H1 (cell line): ENCODE measurements around the gene SLC16A6. TPM values are rescaled to one million over a fixed set of nuclear protein-coding genes. Genes with fewer than 3 reads are reported as not detected.

ENCODE experiments used
- CTCF ChIA-PET: fragments of 300-600 bp; sonication (Branson Sonifier 250); formaldehyde crosslinking; loops from one replicate; lab custom pipeline; 2021; ENCODE audit not compliant: partially characterized antibody; lab: Charles Lee
- POLR2A ChIA-PET: fragments of 300-600 bp; sonication (Branson Sonifier 250); formaldehyde crosslinking; loops from one replicate; lab custom pipeline; 2021; ENCODE audit warnings: inconsistent platforms; ENCODE audit not compliant: partially characterized antibody; lab: Charles Lee
- DNase-seq, 2 experiments: peaks; one replicate each; pipeline versions ENCODE4 v3.0.0 to v3.0.0-alpha.2; 2010 to 2022; ENCODE audit warnings: low spot score in 2 of 2, low read depth in 1 of 2, mixed read lengths in 1 of 2
- FAIRE-seq: peaks from 2 replicates; lab custom pipeline; 2011; peaks lifted over from hg19 to GRCh38; lab: Jason Lieb, UNC
- H2AFZ ChIP-seq: 2 replicates; pipeline ENCODE4 v1.8.1; 2012; ENCODE audit warnings: low read length, inconsistent platforms
- H2AK5ac ChIP-seq: 2 replicates; pipeline ENCODE4 v1.6.1; 2013; ENCODE audit warnings: low read depth, low read length
- H2BK120ac ChIP-seq: replicated peaks from 2 replicates; pipeline ENCODE3; 2013; ENCODE audit warnings: low read depth, low read length, inconsistent platforms
- H2BK12ac ChIP-seq: 2 replicates; pipeline ENCODE4 v1.6.1; 2013; ENCODE audit warnings: low read depth, low read length
- H2BK15ac ChIP-seq: 2 replicates; pipeline ENCODE4 v1.6.1; 2013; ENCODE audit warnings: low read length
- H2BK20ac ChIP-seq: 2 replicates; pipeline ENCODE4 v1.6.1; 2013; ENCODE audit warnings: low read length
- H2BK5ac ChIP-seq: 2 replicates; pipeline ENCODE4 v1.6.1; 2013; ENCODE audit warnings: low read depth, low read length
- H3K14ac ChIP-seq: 2 replicates; pipeline ENCODE4 v1.6.1; 2013; ENCODE audit warnings: inconsistent platforms; ENCODE audit not compliant: insufficient read length
- H3K18ac ChIP-seq: 2 replicates; pipeline ENCODE4 v1.6.1; 2013; ENCODE audit warnings: low read length; ENCODE audit errors: extremely low read depth
- H3K23ac ChIP-seq: 2 replicates; pipeline ENCODE4 v1.6.1; 2013; ENCODE audit warnings: inconsistent platforms; ENCODE audit not compliant: insufficient read length
- H3K23me2 ChIP-seq: 2 replicates; pipeline ENCODE4 v1.6.1; 2013; ENCODE audit warnings: low read depth, low read length
- H3K27ac ChIP-seq: 2 replicates; pipeline ENCODE4 v1.6.1; 2011; ENCODE audit warnings: low read depth, low read length, inconsistent platforms
- H3K27me3 ChIP-seq, 4 experiments: replicated peaks in 1 of 4; 1 replicate in 1 of 4; 2 replicates in 3 of 4; pipeline versions ENCODE4 v1.6.1 to v1.8.1; 2011 to 2013; ENCODE audit warnings: low read length in 3 of 4, mild to moderate bottlenecking in 3 of 4, inconsistent platforms in 2 of 4, mixed read lengths in 2 of 4, moderate library complexity in 1 of 4; ENCODE audit not compliant: control insufficient read depth in 3 of 4, insufficient read depth in 3 of 4; ENCODE audit errors: extremely low read depth in 1 of 4
- H3K36me3 ChIP-seq, 4 experiments: 2 replicates each; pipeline versions ENCODE4 v1.6.1 to v1.8.1; 2011 to 2013; ENCODE audit warnings: mild to moderate bottlenecking in 4 of 4, low read length in 3 of 4, moderate library complexity in 2 of 4, control low read depth in 1 of 4, inconsistent platforms in 1 of 4; ENCODE audit not compliant: insufficient read depth in 4 of 4, control insufficient read depth in 2 of 4
- H3K4ac ChIP-seq: replicated peaks from 2 replicates; pipeline ENCODE3; 2013; ENCODE audit warnings: low read length, low read depth, mixed read lengths, inconsistent platforms; ENCODE audit not compliant: insufficient read length
- H3K4me1 ChIP-seq, 4 experiments: replicated peaks in 1 of 4; 1 replicate in 1 of 4; 2 replicates in 3 of 4; pipeline versions ENCODE4 v1.6.1 to v1.8.1; 2011 to 2013; ENCODE audit warnings: low read length in 3 of 4, inconsistent platforms in 2 of 4, mixed read lengths in 1 of 4; ENCODE audit not compliant: insufficient read depth in 4 of 4, control insufficient read depth in 3 of 4
- H3K4me2 ChIP-seq, 2 experiments: 2 replicates each; pipeline versions ENCODE4 v1.6.1 to v1.8.1; 2011 to 2013; ENCODE audit warnings: low read depth in 2 of 2, low read length in 2 of 2, control low read depth in 1 of 2, inconsistent platforms in 1 of 2, mild to moderate bottlenecking in 1 of 2; ENCODE audit not compliant: insufficient read depth in 1 of 2
- H3K4me3 ChIP-seq, 4 experiments: fragments of 200-600, 300-600 bp in 1 of 4; sonication (generic), shearing (Covaris generic), sonication (Bioruptor Twin) in 1 of 4; 2 replicates each; pipeline versions ENCODE4 v1.5.1 to v1.8.1; 2011 to 2016; ENCODE audit warnings: low read length in 4 of 4, low read depth in 3 of 4, control low read depth in 2 of 4, inconsistent platforms in 2 of 4, mild to moderate bottlenecking in 2 of 4, mixed read lengths in 1 of 4, moderate library complexity in 1 of 4; ENCODE audit not compliant: insufficient read depth in 2 of 4; ENCODE audit errors: extremely low read depth in 1 of 4
- H3K56ac ChIP-seq: replicated peaks from 2 replicates; pipeline ENCODE3; 2013; ENCODE audit warnings: low read depth, mild to moderate bottlenecking, mixed read lengths, low read length, inconsistent platforms; ENCODE audit not compliant: insufficient read length
- H3K79me1 ChIP-seq: 2 replicates; pipeline ENCODE4 v1.6.1; 2013; ENCODE audit warnings: low read depth, low read length, control low read depth
- H3K79me2 ChIP-seq, 2 experiments: 2 replicates each; pipeline versions ENCODE4 v1.6.1 to v1.8.1; 2012 to 2013; ENCODE audit warnings: low read length in 2 of 2, mild to moderate bottlenecking in 2 of 2, inconsistent platforms in 1 of 2; ENCODE audit not compliant: insufficient read depth in 2 of 2, control insufficient read depth in 1 of 2
- H3K9ac ChIP-seq, 4 experiments: replicated peaks in 1 of 4; 1 replicate in 1 of 4; 2 replicates in 3 of 4; pipeline versions ENCODE4 v1.6.1 to v1.8.1; 2011 to 2013; ENCODE audit warnings: low read depth in 3 of 4, low read length in 3 of 4, control low read depth in 2 of 4, mild to moderate bottlenecking in 2 of 4, moderate library complexity in 2 of 4, inconsistent platforms in 1 of 4; ENCODE audit errors: extremely low read depth in 1 of 4
- H3K9me3 ChIP-seq, 2 experiments: 2 replicates each; pipeline versions ENCODE4 v1.6.1 to v1.8.1; 2012 to 2013; ENCODE audit warnings: mild to moderate bottlenecking in 2 of 2, moderate library complexity in 2 of 2, control low read depth in 1 of 2, inconsistent platforms in 1 of 2, low read depth in 1 of 2, low read length in 1 of 2, mixed read lengths in 1 of 2; ENCODE audit not compliant: insufficient read depth in 2 of 2
- H4K20me1 ChIP-seq, 2 experiments: replicated peaks in 1 of 2; 2 replicates each; pipeline versions ENCODE3 to v1.8.1; 2011 to 2013; ENCODE audit warnings: inconsistent platforms in 2 of 2, low read length in 2 of 2, mild to moderate bottlenecking in 1 of 2; ENCODE audit not compliant: insufficient read depth in 2 of 2, control insufficient read depth in 1 of 2
- H4K5ac ChIP-seq: 2 replicates; pipeline ENCODE4 v1.6.1; 2013; ENCODE audit warnings: low read length, low read depth, mixed read lengths, inconsistent platforms; ENCODE audit not compliant: insufficient read length
- H4K8ac ChIP-seq: 2 replicates; pipeline ENCODE4 v1.8.0; 2013; ENCODE audit warnings: mild to moderate bottlenecking, moderate library complexity, low read length, inconsistent platforms; ENCODE audit not compliant: insufficient read depth; ENCODE audit errors: extremely low read depth
- H4K91ac ChIP-seq: replicated peaks from 2 replicates; pipeline ENCODE3; 2013; ENCODE audit warnings: low read length, mixed read lengths, inconsistent platforms; ENCODE audit not compliant: insufficient read length
- ASH2L ChIP-seq: fragments of 200-600, 300-600 bp; sonication (generic); IDR thresholded peaks from one replicate; pipeline ENCODE4 v1.7.1; 2017; ENCODE audit warnings: low read length
- CEBPB ChIP-seq: IDR thresholded peaks from 2 replicates; pipeline ENCODE4 v1.6.1; 2012; ENCODE audit warnings: low read depth, low read length
- CTBP2 ChIP-seq: IDR thresholded peaks from 2 replicates; pipeline ENCODE4 v1.7.0; 2011; ENCODE audit warnings: borderline replicate concordance, mild to moderate bottlenecking, moderate library complexity, mixed read lengths, low read length; ENCODE audit not compliant: insufficient read depth, insufficient read length
- KDM4A ChIP-seq: IDR thresholded peaks from one replicate; pipeline ENCODE4 v1.7.1; 2012; ENCODE audit warnings: low read depth, mild to moderate bottlenecking, moderate library complexity, low read length, inconsistent platforms; ENCODE audit not compliant: severe bottlenecking
- SIN3A ChIP-seq, 2 experiments: IDR thresholded peaks in 1 of 2; conservative IDR thresholded peaks in 1 of 2; 2 replicates each; pipeline ENCODE4 v1.6.1; 2011 to 2012; ENCODE audit warnings: low read length in 2 of 2, improper control_type of control experiment in 1 of 2, low read depth in 1 of 2, mild to moderate bottlenecking in 1 of 2
- SIX5 ChIP-seq: IDR thresholded peaks from 2 replicates; pipeline ENCODE4 v1.6.1; 2011; ENCODE audit warnings: mild to moderate bottlenecking, low read depth, low read length
- SP1 ChIP-seq: IDR thresholded peaks from 2 replicates; pipeline ENCODE4 v1.6.1; 2011; ENCODE audit warnings: low read depth, low read length
- WGBS, 2 experiments: shearing (Covaris generic) in 1 of 2; methylation state at CpG; one replicate each; pipeline versions ENCODE4 v1.1.6 to v1.1.7; 2013 to 2015; ENCODE audit warnings: low lambda C conversion rate in 2 of 2, mixed read lengths in 2 of 2, inconsistent platforms in 1 of 2, low coverage in 1 of 2, missing lambda C conversion rate in 1 of 2; ENCODE audit not compliant: insufficient replicate concordance in 2 of 2, insufficient coverage in 1 of 2, insufficient read length in 1 of 2; ENCODE audit errors: extremely low coverage in 1 of 2, missing lambda C conversion rate in 1 of 2; 5-methylcytosine and 5-hydroxymethylcytosine counted together
- polyA plus RNA-seq, 7 experiments: library from polyadenylated mRNA; depleted of rRNA in 3 of 7; stranded (reverse) in 5 of 7; unstranded in 2 of 7; fragments of >200 nt in 5 of 7; fragments of 200-250 nt in 2 of 7; gene quantifications; 1 replicate in 5 of 7; 2 replicates in 1 of 7; 4 replicates in 1 of 7; pipeline versions ENCODE4 v1.2.1 to v1.2.3, GENCODE V29; 2011 to 2013; ENCODE audit warnings: missing spikeins in 2 of 7, mixed read lengths in 2 of 7
- total RNA-seq: library from RNA; stranded (reverse); fragmentation: NEBNext Ultra II Directional; extraction: Animal tissue kit (Norgen Biotek cat#: 25700); gene quantifications from 2 replicates; pipeline ENCODE4 v1.2.1, GENCODE V29; 2021
- TF ChIP-seq, protein P1 (sequence below): IDR thresholded peaks from 2 replicates; pipeline ENCODE4 v1.6.1; 2011; ENCODE audit warnings: low read length, improper control_type of control experiment
- TF ChIP-seq, protein P2 (sequence below): IDR thresholded peaks from 2 replicates; pipeline ENCODE4 v1.6.1; 2012; ENCODE audit warnings: inconsistent platforms

The SLC16A6 gene
- total and polyA plus RNA-seq, 2 of the 8 experiments (the other 6 are each of a cell fraction or from before 2014, with no cell fraction given) = 0.17 to 0.22 TPM

DNA sequence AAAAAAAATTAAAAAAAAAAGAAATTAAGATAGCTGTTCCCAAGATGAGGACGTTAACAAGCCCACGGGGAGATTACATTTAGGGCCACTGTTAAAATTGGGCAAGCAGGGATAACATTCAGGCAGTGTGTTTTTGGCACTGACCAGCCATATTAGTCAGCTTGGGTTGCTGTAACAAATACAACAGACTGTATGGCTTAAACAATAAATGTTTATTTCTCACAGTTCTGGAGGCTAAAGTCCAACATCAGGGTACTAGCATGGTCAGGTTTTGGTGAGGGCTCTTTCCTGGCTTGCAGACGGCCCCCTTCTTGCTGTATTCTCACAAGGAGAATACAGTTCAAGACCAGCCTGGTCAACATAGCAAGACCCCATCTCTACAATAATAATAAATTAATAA, 31.7 kb upstream of the SLC16A6 start:
- Histone ChIP-seq H3K23me2 (no peaks in the 10 kb centered on the region), H3K9me3 (peaks cover 0 to 4% of the 10 kb centered on the region in 2 experiments; a peak in 1 of 4 replicates), H2AK5ac (no peak overlapping the region), H2BK15ac (no peak overlapping the region), H3K27me3 (no peaks in the 10 kb centered on the region; a peak in 1 of 7 replicates), H3K4me2 (no peak overlapping the region), H2AFZ (no peak overlapping the region), H4K91ac (no peak overlapping the region), H3K36me3 (no peaks in the 10 kb centered on the region), H3K4me1 (peaks cover 0 to 7% (median 3%) of the 10 kb centered on the region in 4 experiments; a peak in 4 of 7 replicates), H3K79me1 (no peaks in the 10 kb centered on the region), H3K79me2 (no peaks in the 10 kb centered on the region), H3K9ac (no peak overlapping the region), H4K5ac (no peak overlapping the region), H3K27ac (no peak overlapping the region), H3K18ac (no peak overlapping the region), H3K23ac (no peak overlapping the region), H2BK5ac (no peak overlapping the region), H3K4me3 (no peak overlapping the region), H4K8ac (no peak overlapping the region), H3K56ac (no peak overlapping the region), H3K14ac (no peak overlapping the region), H4K20me1 (no peaks in the 10 kb centered on the region), H2BK12ac (no peak overlapping the region), H3K4ac (no peak overlapping the region), H2BK20ac (no peak overlapping the region), H2BK120ac (no peak overlapping the region)
- ChIA-PET CTCF (interaction anchor here (0.9 to 1.4 kb wide), 2 partner anchors 13 to 22 kb away, joined by 3 to 5 read pairs; no protein-coding TSS in a partner anchor), POLR2A (interaction anchor here (1.3 kb wide), 1 partner anchor 13 kb away, joined by 3 read pairs; no protein-coding TSS in a partner anchor)
- DNase-seq (no peak), FAIRE-seq (no peak)
- no peak for TF ChIP-seq SIN3A (conservative IDR thresholded peaks at IDR 0.05 in 1 of 2, IDR thresholded peaks at IDR 0.05 in 1 of 2; ENCODE audit: low read depth in 1 of 2, low read length in 2 of 2)
- no peak for TF ChIP-seq KDM4A
- TF ChIP-seq SIX5 = no peak
- no peak for TF ChIP-seq SP1
- TF ChIP-seq, protein P1, sequence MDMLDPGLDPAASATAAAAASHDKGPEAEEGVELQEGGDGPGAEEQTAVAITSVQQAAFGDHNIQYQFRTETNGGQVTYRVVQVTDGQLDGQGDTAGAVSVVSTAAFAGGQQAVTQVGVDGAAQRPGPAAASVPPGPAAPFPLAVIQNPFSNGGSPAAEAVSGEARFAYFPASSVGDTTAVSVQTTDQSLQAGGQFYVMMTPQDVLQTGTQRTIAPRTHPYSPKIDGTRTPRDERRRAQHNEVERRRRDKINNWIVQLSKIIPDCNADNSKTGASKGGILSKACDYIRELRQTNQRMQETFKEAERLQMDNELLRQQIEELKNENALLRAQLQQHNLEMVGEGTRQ = no peak
- TF ChIP-seq CEBPB = no peak
- TF ChIP-seq, protein P2, sequence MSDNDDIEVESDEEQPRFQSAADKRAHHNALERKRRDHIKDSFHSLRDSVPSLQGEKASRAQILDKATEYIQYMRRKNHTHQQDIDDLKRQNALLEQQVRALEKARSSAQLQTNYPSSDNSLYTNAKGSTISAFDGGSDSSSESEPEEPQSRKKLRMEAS = no peak
- TF ChIP-seq ASH2L = no peak
- no peak for TF ChIP-seq CTBP2
- 77% methylated on average over 3 of the region's 3 CpGs; no CpG with 5 or more reads in 1 of the 2 experiments for WGBS, 2 experiments
